Thoracic aorta (tissue), 2 donors: ENCODE measurements around the gene COMT. TPM values are rescaled to one million over a fixed set of nuclear protein-coding genes. Genes with fewer than 3 reads are reported as not detected.

Experiments used
- ATAC-seq: fragments of 150-250 bp; one replicate; pipeline ENCODE4 v1.8.0; 2017; ENCODE audit warnings: low read depth; ENCODE audit not compliant: insufficient number of reproducible peaks, low FRiP score
- DNase-seq: peaks from one replicate; pipeline ENCODE4 v3.0.0-alpha.2; 2020; ENCODE audit warnings: low spot score
- H3K27ac ChIP-seq, 2 donors: fragments of 200-600 bp; sonication (generic); 1 replicate in 1 of 2; 2 replicates in 1 of 2; pipeline ENCODE4 v1.5.1; 2016; ENCODE audit warnings: mild to moderate bottlenecking in 2 of 2, moderate library complexity in 2 of 2
- H3K27me3 ChIP-seq: fragments of 200-600 bp; sonication (generic); replicated peaks from 2 replicates; pipeline ENCODE4 v1.6.0; 2016; ENCODE audit warnings: mild to moderate bottlenecking; ENCODE audit not compliant: insufficient read depth
- H3K36me3 ChIP-seq: fragments of 200-600 bp; sonication (generic); one replicate; pipeline ENCODE4 v1.5.1; 2016
- H3K4me1 ChIP-seq, 2 donors: fragments of 200-600 bp; sonication (generic); 1 replicate in 1 of 2; 2 replicates in 1 of 2; pipeline versions ENCODE4 v1.5.1 to v1.6.0; 2016; ENCODE audit warnings: low read depth in 2 of 2, mild to moderate bottlenecking in 1 of 2; ENCODE audit not compliant: control insufficient read depth in 1 of 2
- H3K4me3 ChIP-seq: fragments of 200-600 bp; sonication (generic); 2 replicates; pipeline ENCODE4 v1.5.1; 2016; ENCODE audit warnings: mild to moderate bottlenecking
- H3K9me3 ChIP-seq: fragments of 200-600 bp; sonication (generic); 2 replicates; pipeline ENCODE4 v1.5.1; 2016
- total RNA-seq, 2 donors: library from RNA; depleted of rRNA; stranded (reverse); fragments of >200 nt; gene quantifications; one replicate each; pipeline versions ENCODE4 v1.1.0 to v1.2.3, GENCODE V29; 2016
- TF ChIP-seq, protein P1 (sequence below): fragments of 200-600 bp; sonication (generic); IDR thresholded peaks from one replicate; pipeline ENCODE4 v1.5.1; 2019; ENCODE audit warnings: antibody characterized with exemption

The COMT gene
- total RNA-seq, 2 donors from 2014 or later: 230 to 300 TPM

DNA sequence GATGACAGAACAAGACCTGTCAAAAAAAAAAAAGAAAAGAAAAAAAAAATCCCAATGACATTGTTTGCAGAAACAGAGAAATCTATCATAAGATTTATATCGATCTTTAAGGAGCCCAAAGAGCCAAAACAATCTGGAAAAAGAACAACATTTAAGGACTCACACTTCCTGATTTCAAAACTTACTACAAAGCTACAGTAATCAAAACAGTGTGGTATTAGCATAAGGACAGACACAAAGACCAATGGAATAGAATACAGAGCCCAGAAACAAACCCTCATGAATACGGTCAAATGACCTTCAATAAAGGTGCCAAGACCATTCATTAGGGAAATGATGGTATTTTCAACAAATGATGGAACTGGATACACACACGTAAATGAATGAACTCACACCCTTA, 62.9 kb downstream of the COMT start:
- TF ChIP-seq, protein P1, sequence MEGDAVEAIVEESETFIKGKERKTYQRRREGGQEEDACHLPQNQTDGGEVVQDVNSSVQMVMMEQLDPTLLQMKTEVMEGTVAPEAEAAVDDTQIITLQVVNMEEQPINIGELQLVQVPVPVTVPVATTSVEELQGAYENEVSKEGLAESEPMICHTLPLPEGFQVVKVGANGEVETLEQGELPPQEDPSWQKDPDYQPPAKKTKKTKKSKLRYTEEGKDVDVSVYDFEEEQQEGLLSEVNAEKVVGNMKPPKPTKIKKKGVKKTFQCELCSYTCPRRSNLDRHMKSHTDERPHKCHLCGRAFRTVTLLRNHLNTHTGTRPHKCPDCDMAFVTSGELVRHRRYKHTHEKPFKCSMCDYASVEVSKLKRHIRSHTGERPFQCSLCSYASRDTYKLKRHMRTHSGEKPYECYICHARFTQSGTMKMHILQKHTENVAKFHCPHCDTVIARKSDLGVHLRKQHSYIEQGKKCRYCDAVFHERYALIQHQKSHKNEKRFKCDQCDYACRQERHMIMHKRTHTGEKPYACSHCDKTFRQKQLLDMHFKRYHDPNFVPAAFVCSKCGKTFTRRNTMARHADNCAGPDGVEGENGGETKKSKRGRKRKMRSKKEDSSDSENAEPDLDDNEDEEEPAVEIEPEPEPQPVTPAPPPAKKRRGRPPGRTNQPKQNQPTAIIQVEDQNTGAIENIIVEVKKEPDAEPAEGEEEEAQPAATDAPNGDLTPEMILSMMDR: no peak
- peaks cover 0 to 13% of the 10 kb centered on the region in 2 donors for H3K4me1 ChIP-seq
- H3K27ac ChIP-seq: no peak overlapping the region
- H3K4me3 ChIP-seq: no peak overlapping the region
- H3K27me3 ChIP-seq: no peaks in the 10 kb centered on the region
- H3K9me3 ChIP-seq: no peaks in the 10 kb centered on the region
- H3K36me3 ChIP-seq: no peaks in the 10 kb centered on the region
- ATAC-seq (no peak), DNase-seq (no peak)

DNA sequence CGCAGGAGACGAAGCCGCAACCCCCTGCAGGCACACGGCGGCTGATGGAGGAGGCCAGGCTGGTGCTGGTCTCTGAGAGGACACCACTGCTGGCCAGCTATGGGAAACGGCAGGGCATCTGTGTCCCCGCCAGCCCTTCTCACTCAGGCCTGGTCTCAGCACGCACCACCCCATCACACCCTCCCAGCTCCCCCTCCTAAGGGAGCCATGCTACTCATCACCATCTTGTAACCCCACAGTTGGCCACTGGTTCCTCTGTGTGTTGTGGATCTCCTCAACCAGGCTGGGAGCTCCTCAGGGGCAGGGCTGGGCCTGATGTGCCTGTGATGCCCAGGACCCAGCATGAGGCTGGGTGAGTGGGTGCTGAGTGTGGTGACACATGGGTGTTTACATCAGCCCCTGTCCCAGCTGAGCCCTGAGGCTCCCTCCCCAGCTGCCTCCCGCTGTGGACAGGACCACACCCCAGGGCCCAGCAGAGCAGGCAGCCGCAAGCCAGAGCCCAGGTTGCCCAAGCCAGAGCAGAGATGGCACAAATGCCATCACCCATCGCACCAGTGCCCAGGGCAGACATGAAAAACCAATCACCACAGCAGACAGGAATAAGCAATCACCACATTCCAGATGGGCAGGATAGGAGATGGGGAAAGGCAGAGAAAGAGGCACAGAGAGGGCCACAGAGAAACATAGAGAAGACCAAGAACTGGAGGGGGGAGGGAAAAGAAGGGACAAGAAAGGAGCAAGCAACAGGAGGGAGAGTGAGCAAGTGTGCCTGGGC, 66.8 kb downstream of the COMT start:
- Histone ChIP-seq H3K27me3 (no peaks in the 10 kb centered on the region), H3K9me3 (no peaks in the 10 kb centered on the region), H3K36me3 (no peaks in the 10 kb centered on the region), H3K4me3 (no peak overlapping the region), H3K27ac (no peak overlapping the region), H3K4me1 (peaks cover 4 to 8% of the 10 kb centered on the region in 2 donors)
- no peak for ATAC-seq
- no peak for DNase-seq
- TF ChIP-seq, protein P1: no peak

DNA sequence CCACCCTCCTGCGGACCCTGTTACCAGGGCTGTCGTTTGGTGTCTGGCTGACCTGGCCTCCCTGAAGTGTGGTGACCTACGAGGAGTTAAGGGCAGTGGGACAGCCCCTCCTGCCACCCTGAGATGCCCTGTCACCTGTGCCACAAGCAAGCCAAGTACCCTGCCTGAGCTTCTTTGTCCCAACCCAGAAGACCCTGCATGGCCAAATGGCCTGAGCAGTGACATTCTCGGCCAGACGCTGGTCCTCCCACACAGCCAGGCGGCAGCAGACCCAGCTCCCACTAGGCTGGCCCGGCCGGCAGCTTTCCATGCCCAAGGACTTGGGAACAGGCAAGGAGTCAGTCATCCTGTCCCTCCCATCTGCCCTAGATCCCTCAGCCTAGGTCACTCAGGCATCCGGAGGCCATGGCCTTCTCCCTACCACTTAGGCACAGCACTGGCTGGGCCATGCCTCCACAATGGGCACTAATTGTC, 67.5 kb downstream of the COMT start:
- ATAC-seq (no peak), DNase-seq (no peak)
- no peak overlapping the region for H3K27ac ChIP-seq
- H3K27me3 ChIP-seq: no peaks in the 10 kb centered on the region
- no peaks in the 10 kb centered on the region for H3K36me3 ChIP-seq
- TF ChIP-seq, protein P1: no peak
- no peak overlapping the region for H3K4me3 ChIP-seq
- H3K4me1 ChIP-seq: peaks cover 4 to 14% of the 10 kb centered on the region in 2 donors
- H3K9me3 ChIP-seq: no peaks in the 10 kb centered on the region

DNA sequence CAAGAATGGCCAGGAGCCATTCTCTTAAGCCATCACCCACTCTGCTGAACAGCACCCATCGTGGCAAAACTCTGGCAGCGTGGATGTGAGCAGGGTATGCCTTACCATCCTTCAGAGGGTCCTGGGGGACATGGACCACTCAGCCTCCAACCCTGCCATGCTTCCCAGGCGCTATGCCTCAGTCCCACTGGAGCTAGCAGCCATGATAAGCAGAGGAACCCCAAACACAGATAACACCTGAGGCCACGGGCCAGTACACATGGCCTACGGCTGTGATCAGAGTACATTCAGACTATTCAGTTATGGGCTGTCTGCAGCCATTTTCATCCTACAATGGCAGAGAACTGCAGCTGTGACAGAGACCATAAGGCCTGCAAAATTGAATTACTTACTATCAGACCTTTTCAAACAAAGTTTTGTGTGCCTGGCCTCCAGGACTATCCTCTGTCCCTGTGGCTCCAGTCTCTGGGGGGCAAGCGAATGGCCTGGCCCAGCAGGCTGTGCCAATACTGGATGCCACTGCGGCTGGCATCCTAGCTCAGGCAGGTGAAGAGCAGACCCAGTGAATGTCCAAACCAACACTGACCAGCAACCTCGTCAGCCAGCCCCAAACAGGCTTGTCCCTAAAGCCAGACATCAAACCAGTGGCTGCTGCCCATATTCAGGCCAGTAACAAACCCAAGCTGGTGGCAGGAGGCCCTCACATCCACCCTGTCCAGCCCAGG, 68.2 kb downstream of the COMT start:
- Histone ChIP-seq H3K9me3 (no peaks in the 10 kb centered on the region), H3K4me1 (peaks cover 4 to 19% of the 10 kb centered on the region in 2 donors), H3K27ac (no peak overlapping the region), H3K27me3 (no peaks in the 10 kb centered on the region), H3K4me3 (no peak overlapping the region), H3K36me3 (no peaks in the 10 kb centered on the region)
- TF ChIP-seq, protein P1: no peak
- no peak for DNase-seq
- no peak for ATAC-seq
